RWPE1 (cell line): Measurements from ENCODE around the gene PBX3.

Source experiments
- CTCF ChIA-PET: fragments of 350-600 bp; sonication (Branson Sonifier 250); formaldehyde crosslinking; extraction: SDS; loops from one replicate; lab custom pipeline; 2021; lab: Yijun Ruan, JAX
- POLR2A ChIA-PET: fragments of 400-600 bp; formaldehyde crosslinking; extraction: SDS; loops from one replicate; lab custom pipeline; 2020; ENCODE audit warnings: antibody characterized with exemption; ENCODE audit not compliant: low non-redundant PET; lab: Yijun Ruan, JAX
- DNase-seq: peaks from one replicate; pipeline ENCODE4 v3.0.0; 2012; ENCODE audit warnings: low spot score
- H3K27ac ChIP-seq: fragments of 450-650 bp; 2 replicates; pipeline ENCODE4 v1.5.1; 2017
- TF ChIP-seq, protein P1 (sequence below): fragments of 450-650 bp; conservative IDR thresholded peaks from 2 replicates; pipeline ENCODE4 v1.5.1; 2017; ENCODE audit warnings: low read depth, mild to moderate bottlenecking

Gene PBX3

DNA sequence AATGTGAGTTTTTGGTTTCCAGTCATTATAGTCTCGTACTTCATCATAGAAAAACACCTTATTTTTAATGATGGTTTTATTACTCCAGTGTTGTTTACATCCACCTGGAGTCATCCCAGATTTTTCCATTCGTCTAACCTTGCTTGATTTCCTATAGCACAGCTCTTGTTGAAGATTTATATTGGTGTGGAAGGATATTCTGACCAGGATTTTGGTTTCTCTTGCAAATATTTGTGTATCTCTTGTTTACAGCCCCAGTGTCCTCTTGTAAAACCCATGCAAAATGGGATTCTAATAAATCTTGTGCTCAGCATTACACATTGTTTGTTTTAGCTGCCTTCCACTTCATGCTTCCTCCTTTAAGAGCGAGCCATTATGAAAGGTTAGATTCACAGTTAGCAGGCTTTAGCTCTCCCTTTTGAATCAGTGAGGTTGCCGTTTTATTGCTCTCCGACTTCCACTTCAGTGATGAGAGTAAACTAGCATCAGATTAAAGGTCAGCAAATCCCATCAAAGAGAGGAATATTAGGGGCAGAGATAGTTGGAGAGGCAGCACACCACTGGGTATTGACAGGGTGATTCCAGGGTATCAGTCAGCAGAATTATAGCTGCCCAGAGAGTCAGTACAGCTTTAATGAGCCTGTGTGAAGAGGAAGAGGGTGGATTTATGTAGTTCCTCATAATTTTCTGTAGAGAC, 157.1 kb downstream of the PBX3 start:
- TF ChIP-seq, protein P1, sequence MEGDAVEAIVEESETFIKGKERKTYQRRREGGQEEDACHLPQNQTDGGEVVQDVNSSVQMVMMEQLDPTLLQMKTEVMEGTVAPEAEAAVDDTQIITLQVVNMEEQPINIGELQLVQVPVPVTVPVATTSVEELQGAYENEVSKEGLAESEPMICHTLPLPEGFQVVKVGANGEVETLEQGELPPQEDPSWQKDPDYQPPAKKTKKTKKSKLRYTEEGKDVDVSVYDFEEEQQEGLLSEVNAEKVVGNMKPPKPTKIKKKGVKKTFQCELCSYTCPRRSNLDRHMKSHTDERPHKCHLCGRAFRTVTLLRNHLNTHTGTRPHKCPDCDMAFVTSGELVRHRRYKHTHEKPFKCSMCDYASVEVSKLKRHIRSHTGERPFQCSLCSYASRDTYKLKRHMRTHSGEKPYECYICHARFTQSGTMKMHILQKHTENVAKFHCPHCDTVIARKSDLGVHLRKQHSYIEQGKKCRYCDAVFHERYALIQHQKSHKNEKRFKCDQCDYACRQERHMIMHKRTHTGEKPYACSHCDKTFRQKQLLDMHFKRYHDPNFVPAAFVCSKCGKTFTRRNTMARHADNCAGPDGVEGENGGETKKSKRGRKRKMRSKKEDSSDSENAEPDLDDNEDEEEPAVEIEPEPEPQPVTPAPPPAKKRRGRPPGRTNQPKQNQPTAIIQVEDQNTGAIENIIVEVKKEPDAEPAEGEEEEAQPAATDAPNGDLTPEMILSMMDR: no peak
- DNase-seq: no peak
- POLR2A ChIA-PET: no interaction called here
- CTCF ChIA-PET: interaction anchor here (0.6 to 0.7 kb wide), 3 partner anchors 63 to 302 kb away, joined by 3 to 5 read pairs (median 4); no protein-coding TSS in a partner anchor
- no peak overlapping the region for H3K27ac ChIP-seq

DNA sequence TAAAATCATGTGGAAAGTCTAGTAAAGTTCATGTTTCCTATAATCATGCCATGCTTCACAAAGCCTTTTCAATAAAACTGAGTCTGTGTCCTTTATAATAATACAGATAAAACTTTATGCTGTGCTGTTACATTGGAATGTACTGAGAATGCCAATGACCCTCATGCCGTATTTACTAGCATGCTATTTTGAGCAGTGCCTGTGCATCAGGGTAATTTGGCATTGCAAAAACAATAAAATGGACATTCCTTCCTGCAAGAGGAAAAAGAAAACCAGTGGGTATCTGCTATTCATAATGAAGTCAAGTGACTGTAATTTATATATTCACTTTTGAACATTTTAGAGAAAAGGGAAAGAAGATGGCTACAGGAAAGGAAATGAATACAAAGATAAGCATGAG, 159.0 kb downstream of the PBX3 start:
- DNase-seq: no peak
- CTCF ChIA-PET: no interaction called here
- POLR2A ChIA-PET: no interaction called here
- no peak overlapping the region for H3K27ac ChIP-seq
- TF ChIP-seq, protein P1: no peak

DNA sequence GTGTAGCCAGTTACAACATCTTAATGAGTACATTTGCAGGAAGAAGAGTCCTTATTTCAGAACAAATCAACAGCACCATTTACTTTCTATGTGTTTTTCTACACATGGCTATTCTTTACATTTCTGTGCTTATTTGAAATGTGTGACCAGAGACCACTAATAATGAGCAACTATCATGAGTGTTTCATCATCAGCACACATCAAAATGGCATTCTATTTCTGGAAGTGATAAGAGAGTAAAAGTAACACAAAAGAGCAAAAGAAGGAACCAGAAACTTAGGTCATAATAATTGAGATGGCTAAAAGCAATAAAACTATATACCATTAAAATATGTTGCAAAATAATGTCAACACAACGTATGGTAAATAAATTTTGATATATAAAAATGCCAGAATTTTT, 159.7 kb downstream of the PBX3 start:
- CTCF ChIA-PET: no interaction called here
- TF ChIP-seq, protein P1: no peak
- H3K27ac ChIP-seq: no peak overlapping the region
- DNase-seq: no peak
- POLR2A ChIA-PET: no interaction called here

DNA sequence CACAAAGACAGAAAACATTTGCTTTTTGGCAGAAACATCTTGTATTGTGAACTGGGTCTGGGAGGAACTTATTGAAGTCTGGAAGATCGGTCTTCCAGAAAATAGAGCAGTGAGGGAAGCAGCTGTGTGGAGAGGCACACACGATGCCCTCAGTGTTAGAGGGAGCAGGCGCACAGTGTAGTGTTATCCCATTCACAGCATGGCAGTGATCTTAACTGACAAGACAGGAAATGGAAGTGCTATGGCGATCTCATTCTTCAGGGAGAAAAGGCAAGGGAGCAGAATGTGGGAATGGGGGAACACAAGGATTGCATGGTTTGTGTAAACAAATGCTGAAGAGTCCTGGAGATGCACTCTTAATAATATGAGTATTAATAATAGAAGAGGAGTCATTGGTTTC, 161.0 kb downstream of the PBX3 start:
- TF ChIP-seq, protein P1: no peak
- ChIA-PET POLR2A (no interaction called here), CTCF (interaction anchor here (0.6 kb wide), 1 partner anchor 35 kb away, joined by 3 read pairs; no protein-coding TSS in a partner anchor)
- H3K27ac ChIP-seq: no peak overlapping the region
- no peak for DNase-seq

DNA sequence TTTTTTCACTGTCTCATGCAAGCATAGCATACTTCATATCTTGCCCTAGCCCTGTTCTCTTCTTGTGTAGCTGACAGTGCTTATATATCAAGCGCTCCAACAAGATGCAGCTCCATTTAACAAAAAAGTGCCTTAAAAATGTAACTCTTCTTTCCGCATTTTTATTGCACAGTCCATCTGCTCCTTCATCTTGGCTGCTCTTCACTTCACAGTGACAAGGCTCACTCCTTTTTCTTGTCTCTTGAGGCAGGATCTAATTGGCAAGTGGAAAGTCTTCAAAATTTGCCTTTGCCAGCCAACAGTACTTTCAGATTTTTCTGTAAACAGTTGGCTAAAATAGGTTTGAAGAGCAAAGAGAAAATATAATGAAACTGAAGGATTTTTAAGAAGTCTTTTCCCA, 161.8 kb downstream of the PBX3 start:
- ChIA-PET CTCF (no interaction called here), POLR2A (no interaction called here)
- no peak overlapping the region for H3K27ac ChIP-seq

DNA sequence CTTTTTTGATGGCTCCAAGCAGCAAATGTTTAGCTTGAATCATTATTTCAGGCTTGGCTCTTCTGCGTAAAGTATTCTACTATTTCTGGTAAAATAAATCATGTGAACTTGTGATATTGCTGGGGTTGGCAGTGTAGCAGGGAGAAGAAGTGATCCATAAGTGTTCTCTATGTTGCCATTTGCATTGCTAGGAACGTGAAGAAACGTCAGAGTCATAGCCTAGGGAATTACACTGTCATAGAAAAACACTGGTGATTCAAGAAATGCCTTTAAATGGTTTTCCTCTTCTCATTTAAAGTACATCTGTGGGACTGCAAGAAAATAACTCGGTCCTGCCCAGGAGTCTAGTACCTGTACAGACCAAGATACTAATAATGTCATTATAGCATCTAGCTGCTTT, 162.3 kb downstream of the PBX3 start:
- CTCF ChIA-PET: no interaction called here
- POLR2A ChIA-PET: no interaction called here
- H3K27ac ChIP-seq: no peak overlapping the region
- DNase-seq: no peak
- TF ChIP-seq, protein P1: no peak

More for the DNA sequence above, 161.8 kb downstream of the PBX3 start:
- DNase-seq: no peak
- TF ChIP-seq, protein P1: no peak
